Caco-2 (cell line): ENCODE measurements around the gene APOE. TPM values are rescaled to one million over a fixed set of nuclear protein-coding genes. Genes with fewer than 3 reads are reported as not detected.
"Not testable (repeated sequence)": the region's sequence is repeated elsewhere in the genome, so short reads cannot be mapped to it uniquely, and the experiment has no call there.

Experiments
- BruUV-seq: library from RNA; stranded (reverse); fragments of 400-500 nt; replicated peaks from 2 replicates; lab custom pipeline; 2021; lab: Mats Ljungman, UMichigan
- CTCF ChIA-PET: fragments of 300-600 bp; sonication (Branson Sonifier 250); formaldehyde crosslinking; loops from one replicate; lab custom pipeline; 2022; ENCODE audit warnings: antibody characterized with exemption; lab: Charles Lee
- POLR2A ChIA-PET: fragments of 300-600 bp; sonication (Branson Sonifier 250); formaldehyde crosslinking; loops from one replicate; lab custom pipeline; 2022; ENCODE audit warnings: antibody characterized with exemption; lab: Charles Lee
- DNase-seq, 2 experiments: peaks; one replicate each; pipeline versions ENCODE4 v3.0.0 to v3.0.0-alpha.2; 2020 to 2022
- H3K27me3 ChIP-seq: replicated peaks from 2 replicates; pipeline ENCODE4 v1.6.0; 2011; ENCODE audit warnings: low read length; ENCODE audit not compliant: control insufficient read depth, insufficient read depth
- H3K36me3 ChIP-seq: 2 replicates; pipeline ENCODE4 v1.5.1; 2011; ENCODE audit warnings: low read length; ENCODE audit not compliant: control insufficient read depth, insufficient read depth
- H3K4me1 ChIP-seq: fragments of 250-450 bp; sonication (Bioruptor Pico); 2 replicates; pipeline ENCODE4 v1.5.1; 2020; ENCODE audit warnings: mild to moderate bottlenecking
- H3K4me3 ChIP-seq: 2 replicates; pipeline ENCODE4 v1.5.1; 2011; ENCODE audit warnings: low read depth, mild to moderate bottlenecking, control low read depth, low read length
- H3K9me3 ChIP-seq: fragments of 250-450 bp; sonication (Bioruptor Pico); 2 replicates; pipeline ENCODE4 v1.5.1; 2020; ENCODE audit warnings: mild to moderate bottlenecking, moderate library complexity
- H3K27ac Mint-ChIP-seq: one replicate; pipeline ENCODE4 v1.8.0; 2022; ENCODE audit warnings: mixed read lengths; ENCODE audit not compliant: unreplicated experiment
- H3K27me3 Mint-ChIP-seq: one replicate; pipeline ENCODE4 v1.8.0; 2022; ENCODE audit warnings: mixed read lengths; ENCODE audit not compliant: insufficient read depth, unreplicated experiment
- H3K36me3 Mint-ChIP-seq: one replicate; pipeline ENCODE4 v1.8.0; 2022; ENCODE audit warnings: mild to moderate bottlenecking, mixed read lengths; ENCODE audit not compliant: insufficient read depth, unreplicated experiment
- H3K4me1 Mint-ChIP-seq: one replicate; pipeline ENCODE4 v1.8.0; 2022; ENCODE audit warnings: low read depth, mixed read lengths; ENCODE audit not compliant: unreplicated experiment
- H3K4me3 Mint-ChIP-seq: one replicate; pipeline ENCODE4 v1.8.0; 2022; ENCODE audit warnings: mild to moderate bottlenecking, moderate library complexity, mixed read lengths; ENCODE audit not compliant: unreplicated experiment
- H3K9me3 Mint-ChIP-seq: one replicate; pipeline ENCODE4 v1.8.0; 2022; ENCODE audit warnings: mixed read lengths; ENCODE audit not compliant: unreplicated experiment
- CTCF ChIP-seq, 2 experiments: fragments of 200-600 bp in 1 of 2; IDR thresholded peaks; 1 replicate in 1 of 2; 2 replicates in 1 of 2; pipeline versions ENCODE4 v1.5.1 to v1.8.0; 2011 to 2022; ENCODE audit warnings: antibody characterized with exemption in 1 of 2, control low read depth in 1 of 2, inconsistent platforms in 1 of 2, low read depth in 1 of 2, low read length in 1 of 2, mild to moderate bottlenecking in 1 of 2, moderate library complexity in 1 of 2; ENCODE audit not compliant: insufficient read depth in 1 of 2, severe bottlenecking in 1 of 2, unreplicated experiment in 1 of 2
- intact Hi-C: fragments of 100-400 bp; cut with micrococcal nuclease; formaldehyde crosslinking; loops from one replicate; pipeline ENCODE4 v1.10.0; 2022; ENCODE audit not compliant: unreplicated experiment
- total RNA-seq: library from RNA; stranded (reverse); gene quantifications from 2 replicates; pipeline ENCODE4 v1.2.3, GENCODE V29; 2022

APOE gene
- total RNA-seq, 1 experiment from 2014 or later: 1,404 TPM

DNA sequence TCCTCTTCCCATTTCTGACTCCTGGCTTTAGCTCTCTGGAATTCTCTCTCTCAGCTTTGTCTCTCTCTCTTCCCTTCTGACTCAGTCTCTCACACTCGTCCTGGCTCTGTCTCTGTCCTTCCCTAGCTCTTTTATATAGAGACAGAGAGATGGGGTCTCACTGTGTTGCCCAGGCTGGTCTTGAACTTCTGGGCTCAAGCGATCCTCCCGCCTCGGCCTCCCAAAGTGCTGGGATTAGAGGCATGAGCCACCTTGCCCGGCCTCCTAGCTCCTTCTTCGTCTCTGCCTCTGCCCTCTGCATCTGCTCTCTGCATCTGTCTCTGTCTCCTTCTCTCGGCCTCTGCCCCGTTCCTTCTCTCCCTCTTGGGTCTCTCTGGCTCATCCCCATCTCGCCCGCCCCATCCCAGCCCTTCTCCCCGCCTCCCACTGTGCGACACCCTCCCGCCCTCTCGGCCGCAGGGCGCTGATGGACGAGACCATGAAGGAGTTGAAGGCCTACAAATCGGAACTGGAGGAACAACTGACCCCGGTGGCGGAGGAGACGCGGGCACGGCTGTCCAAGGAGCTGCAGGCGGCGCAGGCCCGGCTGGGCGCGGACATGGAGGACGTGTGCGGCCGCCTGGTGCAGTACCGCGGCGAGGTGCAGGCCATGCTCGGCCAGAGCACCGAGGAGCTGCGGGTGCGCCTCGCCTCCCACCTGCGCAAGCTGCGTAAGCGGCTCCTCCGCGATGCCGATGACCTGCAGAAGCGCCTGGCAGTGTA is 2.7 kb downstream of the APOE start:
- Histone ChIP-seq H3K9me3 (no peaks in the 10 kb centered on the region), H3K4me3 (no peak overlapping the region), H3K36me3 (peaks cover 8% of the 10 kb centered on the region), H3K4me1 (peaks cover 37% of the 10 kb centered on the region), H3K27me3 (no peaks in the 10 kb centered on the region)
- peak overlapping the region; percentile 84 for H3K4me3 Mint-ChIP-seq
- BruUV-seq: no TSS peak
- intact Hi-C loops: loop anchor here (10.0 kb wide), 2 partner anchors 97 to 167 kb away; partner anchors contain the start of genes GEMIN7, RELB and ZNF296
- no peak for TF ChIP-seq CTCF (IDR thresholded peaks at IDR 0.05; ENCODE audit: insufficient read depth in 1 of 2, low read depth in 1 of 2, low read length in 1 of 2, severe bottlenecking in 1 of 2, unreplicated experiment in 1 of 2)
- no peaks in the 10 kb centered on the region for H3K9me3 Mint-ChIP-seq
- peaks cover 43% of the 10 kb centered on the region for H3K4me1 Mint-ChIP-seq
- H3K27me3 Mint-ChIP-seq: no peaks in the 10 kb centered on the region
- ChIA-PET POLR2A (no interaction called here), CTCF (interaction anchor here (0.6 to 1.0 kb wide), 3 partner anchors 11 to 44 kb away, joined by 3 to 5 read pairs (median 3); no protein-coding TSS in a partner anchor)
- H3K27ac Mint-ChIP-seq: no peak overlapping the region
- no peak for DNase-seq
- H3K36me3 Mint-ChIP-seq: peaks cover 95% of the 10 kb centered on the region

- no peak for DNase-seq
- Mint-ChIP-seq H3K9me3 (no peaks in the 10 kb centered on the region), H3K36me3 (peaks cover 89% of the 10 kb centered on the region), H3K4me1 (peaks cover 49% of the 10 kb centered on the region), H3K27ac (no peak overlapping the region), H3K4me3 (no peak overlapping the region), H3K27me3 (no peaks in the 10 kb centered on the region)
- intact Hi-C loops: loop anchor here (10.0 kb wide), 2 partner anchors 96 to 166 kb away; partner anchors contain the start of genes GEMIN7, RELB and ZNF296
- Histone ChIP-seq H3K4me1 (peaks cover 37% of the 10 kb centered on the region), H3K27me3 (no peaks in the 10 kb centered on the region), H3K9me3 (no peaks in the 10 kb centered on the region), H3K4me3 (no peak overlapping the region), H3K36me3 (peaks cover 8% of the 10 kb centered on the region)
- ChIA-PET POLR2A (no interaction called here), CTCF (no interaction called here)
- BruUV-seq: TSS peak; percentile 67
- TF ChIP-seq CTCF (IDR thresholded peaks at IDR 0.05; ENCODE audit: insufficient read depth in 1 of 2, low read depth in 1 of 2, low read length in 1 of 2, severe bottlenecking in 1 of 2, unreplicated experiment in 1 of 2): no peak
Measured at GRCh38 chr19:44908836-44909261, 3.3 kb downstream of the APOE start.

GRCh38 chr19:44909775-44910174 is 4.2 kb downstream of the APOE start:
- no peaks in the 10 kb centered on the region for H3K9me3 ChIP-seq
- ChIA-PET CTCF (interaction anchor here (0.6 kb wide), 2 partner anchors 64 to 144 kb away, joined by 3 to 5 read pairs; partner anchors contain the start of gene NECTIN2), POLR2A (interaction anchor here (0.5 to 0.9 kb wide), 3 partner anchors 26 to 148 kb away, joined by 3 to 11 read pairs (median 3); no protein-coding TSS in a partner anchor)

DNA sequence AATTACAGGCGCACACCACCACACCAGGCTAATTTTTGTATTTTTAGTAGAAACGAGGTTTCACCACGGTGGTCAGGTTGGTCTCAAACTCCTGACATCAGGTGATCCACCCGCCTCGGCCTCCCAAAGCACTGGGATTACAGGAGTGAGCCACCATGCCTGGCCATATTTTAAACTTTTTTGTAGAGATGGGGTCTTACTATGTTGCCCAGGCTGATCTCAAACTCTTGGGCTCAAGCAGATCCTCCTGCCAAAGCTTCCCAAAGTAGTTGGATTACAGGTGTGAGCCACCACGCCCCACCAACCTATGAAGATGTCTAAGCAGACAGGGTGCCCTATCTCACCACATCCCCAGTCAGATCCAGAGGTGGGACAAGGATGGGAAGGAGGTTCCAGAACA is 6.3 kb downstream of the APOE start:
- Mint-ChIP-seq H3K36me3 (peaks cover 74% of the 10 kb centered on the region), H3K4me1 (peaks cover 54% of the 10 kb centered on the region)
- H3K9me3 Mint-ChIP-seq, BruUV-seq, H3K27me3 ChIP-seq, H3K4me3 ChIP-seq, H3K27ac Mint-ChIP-seq, H3K4me3 Mint-ChIP-seq, H3K9me3 ChIP-seq, H3K27me3 Mint-ChIP-seq, POLR2A ChIA-PET, intact Hi-C loops, DNase-seq, H3K36me3 ChIP-seq: not testable (repeated sequence)
- CTCF ChIA-PET: interaction anchor here (0.6 kb wide), 2 partner anchors 23 to 60 kb away, joined by 4 to 7 read pairs; no protein-coding TSS in a partner anchor
- H3K4me1 ChIP-seq: peaks cover 23% of the 10 kb centered on the region

More at GRCh38 chr19:44909775-44910174, 4.2 kb downstream of the APOE start:
- H3K4me3 Mint-ChIP-seq: no peak overlapping the region
- H3K27ac Mint-ChIP-seq: peak overlapping the region; percentile 13
- TF ChIP-seq CTCF (IDR thresholded peaks at IDR 0.05; ENCODE audit: insufficient read depth in 1 of 2, low read depth in 1 of 2, low read length in 1 of 2, severe bottlenecking in 1 of 2, unreplicated experiment in 1 of 2): no peak
- H3K36me3 Mint-ChIP-seq: peaks cover 88% of the 10 kb centered on the region
- no TSS peak for BruUV-seq
- peaks cover 58% of the 10 kb centered on the region for H3K4me1 Mint-ChIP-seq
- intact Hi-C loops: loop anchor here (10.0 kb wide), 2 partner anchors 95 to 165 kb away; partner anchors contain the start of genes GEMIN7, RELB and ZNF296
- Histone ChIP-seq H3K27me3 (no peaks in the 10 kb centered on the region), H3K4me3 (no peak overlapping the region), H3K36me3 (peaks cover 8% of the 10 kb centered on the region), H3K4me1 (peaks cover 33% of the 10 kb centered on the region)
- H3K27me3 Mint-ChIP-seq: no peaks in the 10 kb centered on the region
- no peaks in the 10 kb centered on the region for H3K9me3 Mint-ChIP-seq
- no peak for DNase-seq
